GM11168 (cell line): ENCODE results near the gene LRRC55.

Source experiments
- in situ Hi-C: fragments of 300-500 bp; cut with MboI; formaldehyde crosslinking; loops from one replicate; pipeline ENCODE4 v1.12.0; 2022; ENCODE audit warnings: low sequenced_read_pairs; ENCODE audit not compliant: unreplicated experiment

LRRC55 gene

DNA sequence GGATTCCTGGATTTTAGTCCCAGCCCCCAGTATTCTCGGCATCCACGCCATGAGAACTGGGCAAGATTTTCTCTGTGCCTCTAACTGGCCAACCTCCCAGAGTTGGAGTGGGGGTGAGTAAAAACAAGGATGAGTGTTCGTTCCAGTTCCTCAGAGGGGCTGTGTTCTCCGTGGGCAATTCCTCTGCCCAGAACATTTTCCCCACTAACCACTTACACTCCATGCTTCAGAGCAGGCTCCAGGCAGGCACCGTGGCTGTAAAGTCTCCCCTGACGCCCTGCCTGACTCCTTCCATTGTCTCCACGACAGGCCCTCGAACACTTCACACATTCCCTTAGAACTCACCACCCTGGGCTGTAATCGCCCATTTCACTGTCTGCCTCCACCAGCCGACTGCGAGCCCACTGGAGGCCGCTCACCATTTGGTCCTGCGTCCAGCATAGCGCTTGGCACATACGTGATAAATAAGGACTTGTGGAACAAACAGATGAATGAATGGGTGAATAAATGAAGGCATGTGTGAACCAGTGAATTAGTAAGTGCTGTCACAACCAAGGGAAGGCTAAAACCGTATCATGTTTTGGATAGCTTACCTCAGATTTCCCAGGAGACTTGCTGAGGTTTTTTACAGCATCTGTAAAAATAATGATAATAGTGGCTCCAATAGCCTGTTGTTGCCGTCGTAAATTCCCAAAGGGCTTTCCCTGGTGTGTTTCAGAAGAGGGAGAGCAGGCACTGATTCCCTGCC is 49.2 kb downstream of the LRRC55 start:
- in situ Hi-C loops = no loop called here

GRCh38 chr11:57231539-57232253 is 49.9 kb downstream of the LRRC55 start:
- in situ Hi-C loops = no loop called here

- in situ Hi-C loops = no loop called here
Observed at GRCh38 chr11:57233702-57234101, 51.9 kb downstream of the LRRC55 start.

DNA sequence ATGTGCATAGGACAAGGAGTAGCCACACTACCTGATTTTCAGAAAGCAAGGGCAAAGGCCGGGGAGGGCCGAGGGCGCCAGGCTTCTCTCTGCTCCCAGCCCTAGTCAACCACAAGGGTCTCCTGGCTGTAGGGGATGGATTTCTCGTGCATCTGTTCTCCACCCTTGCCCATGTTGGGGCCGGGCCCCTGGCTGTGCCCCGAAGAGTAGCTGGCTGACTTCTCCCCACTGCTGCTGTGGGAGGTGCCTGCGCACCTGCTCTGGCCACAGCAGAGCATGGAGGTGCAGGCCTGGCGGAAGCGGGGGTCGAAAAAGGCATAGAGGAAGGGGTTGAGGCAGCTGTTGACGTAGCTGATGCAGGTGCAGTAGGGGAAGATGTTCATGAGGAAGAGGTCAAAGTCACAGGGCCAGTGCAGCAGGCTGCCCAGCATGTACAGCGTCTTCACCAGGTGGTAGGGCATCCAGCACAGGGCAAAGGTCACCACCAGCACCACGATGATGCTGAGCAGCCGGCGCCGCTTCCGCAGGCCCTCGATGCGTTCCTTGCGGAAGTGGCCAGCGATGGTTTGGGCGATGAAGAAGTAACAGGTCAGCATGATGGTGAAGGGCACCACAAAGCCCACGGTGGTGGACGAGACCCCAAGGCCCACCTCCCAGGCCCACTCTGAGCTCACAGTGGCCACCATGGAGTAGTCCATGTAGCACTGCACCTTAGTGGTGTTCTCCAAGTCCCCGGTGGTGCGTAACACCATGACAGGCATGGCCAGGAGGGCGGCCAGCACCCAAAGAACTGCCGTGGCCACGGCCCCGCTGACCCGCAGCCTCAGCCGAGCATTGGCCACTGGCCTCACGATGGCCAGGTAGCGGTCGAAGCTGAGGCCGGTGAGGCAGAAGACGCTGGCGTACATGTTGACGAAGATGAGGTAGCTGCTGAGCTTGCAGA is 54.3 kb downstream of the LRRC55 start:
- in situ Hi-C loops = no loop called here

DNA sequence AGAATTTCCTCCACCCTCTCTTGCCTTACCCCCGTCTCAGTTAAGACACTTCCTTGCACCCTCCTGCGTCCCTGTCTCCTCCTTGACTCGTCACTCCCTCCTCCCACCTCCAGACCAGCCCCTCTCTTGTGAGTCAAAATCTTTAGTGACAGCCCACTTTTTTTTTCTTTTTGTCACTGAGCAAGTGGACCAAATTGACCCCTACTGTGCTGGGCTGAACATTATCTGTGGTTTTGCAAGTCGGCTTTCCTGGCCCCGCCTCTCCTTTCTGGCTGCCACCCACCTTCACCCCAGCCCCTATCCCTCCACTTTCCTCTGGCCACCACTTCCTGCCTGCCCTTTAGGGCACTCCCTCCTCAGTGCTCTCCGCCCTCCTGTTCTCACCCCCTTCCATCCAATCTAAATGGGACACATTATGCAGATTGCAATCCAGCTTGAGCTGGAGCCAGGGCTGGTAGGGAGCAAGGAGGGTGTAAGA is 55.5 kb downstream of the LRRC55 start, which contains the start of gene APLNR:
TSS of gene APLNR (minus strand) at position 47 of the 478 bp plus-strand sequence. CDS start 246 bp downstream, outside the sequence.
- in situ Hi-C loops = no loop called here

GRCh38 chr11:57239348-57239747 is 57.6 kb downstream of the LRRC55 start:
- in situ Hi-C loops = no loop called here

DNA sequence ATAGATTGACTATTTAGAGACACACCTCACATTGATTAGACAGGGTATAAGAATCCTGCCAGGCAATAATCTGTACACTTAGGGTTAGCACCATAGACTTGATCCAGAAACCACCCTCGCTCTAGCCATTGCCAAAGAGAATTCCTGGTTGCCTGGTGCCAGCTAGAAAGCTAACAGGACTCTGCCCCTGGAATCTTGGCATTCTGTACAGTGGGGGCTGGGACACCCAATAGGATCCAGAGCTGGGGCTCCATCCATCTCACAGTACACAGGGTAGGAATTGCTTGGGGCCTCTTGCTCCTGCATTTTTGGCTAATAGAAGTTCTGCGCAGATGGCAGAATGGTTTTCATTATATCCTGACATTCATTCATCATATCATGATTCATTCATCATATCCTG is 58.3 kb downstream of the LRRC55 start:
- in situ Hi-C loops = loop anchor here (10.0 kb wide), 1 partner anchor 395 kb away; no protein-coding TSS in a partner anchor

GRCh38 chr11:57240757-57241156 is 59.0 kb downstream of the LRRC55 start:
- in situ Hi-C loops = loop anchor here (10.0 kb wide), 1 partner anchor 396 kb away; no protein-coding TSS in a partner anchor
